ENCODE measurements around the gene UNC13A. TPM values are rescaled to one million over a fixed set of nuclear protein-coding genes. Genes with fewer than 3 reads are reported as not detected.

Gene UNC13A
- total RNA-seq, 1 experiment from 2014 or later = 41.1 TPM

- TF ChIP-seq ZNF425 (CRISPR knock-in tag; conservative IDR thresholded peaks at IDR 0.05) (no peak), AFF4 (CRISPR knock-in tag; IDR thresholded peaks at IDR 0.05; ENCODE audit: borderline replicate concordance) (no peak), ZNF532 (CRISPR knock-in tag; IDR thresholded peaks at IDR 0.05; ENCODE audit: borderline replicate concordance) (no peak), PRDM15 (CRISPR knock-in tag; IDR thresholded peaks at IDR 0.05) (no peak), NFYB (CRISPR knock-in tag; conservative IDR thresholded peaks at IDR 0.05; ENCODE audit: low read depth) (no peak), RORB (CRISPR knock-in tag; IDR thresholded peaks at IDR 0.05) (no peak), E2F4 (CRISPR knock-in tag; IDR thresholded peaks at IDR 0.05; ENCODE audit: borderline replicate concordance, low read depth) (no peak), ATF3 (CRISPR knock-in tag; conservative IDR thresholded peaks at IDR 0.05) (no peak), USF2 (CRISPR knock-in tag; IDR thresholded peaks at IDR 0.05) (no peak), E2F1 (CRISPR knock-in tag; IDR thresholded peaks at IDR 0.05) (no peak), MYBL2 (CRISPR knock-in tag; IDR thresholded peaks at IDR 0.05) (no peak), ELF4 (CRISPR knock-in tag; IDR thresholded peaks at IDR 0.05; ENCODE audit: low read depth) (no peak)
Observed at GRCh38 chr19:17584132-17584531, 104.0 kb downstream of the UNC13A start (continued).

Measured in WTC11 (cell line).